ENCODE data around the gene MRNIP.

MRNIP gene

DNA sequence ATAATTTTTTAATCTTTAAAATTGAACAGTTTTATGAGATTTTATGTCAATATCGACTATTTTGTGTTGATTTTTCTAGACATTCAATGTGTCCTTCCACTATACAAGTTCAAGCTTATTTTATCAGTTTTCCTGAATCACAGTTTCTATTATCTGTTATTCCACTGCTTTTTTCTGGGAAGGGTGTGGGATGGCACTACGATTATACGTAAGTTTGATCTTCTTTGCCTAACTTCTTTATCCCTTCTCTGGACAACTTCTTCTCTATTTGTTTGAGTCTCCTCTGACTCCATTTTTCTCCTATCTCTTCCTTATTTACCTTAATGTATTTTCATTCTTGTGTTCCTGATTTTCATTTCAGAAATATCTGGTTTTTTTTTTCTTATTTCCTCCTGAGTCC lies 24.5 kb upstream of the MRNIP start:
- H3K4me1 ChIP-seq (ENCODE audit: control insufficient read depth, low read length): no peaks in the 10 kb centered on the region
- no peak overlapping the region for H3K4me2 ChIP-seq (ENCODE audit: low read length)
- H3K4me3 ChIP-seq (ENCODE audit: low read length): no peak overlapping the region
- TF ChIP-seq EZH2phosphoT487 (IDR thresholded peaks at IDR 0.05; ENCODE audit: borderline replicate concordance, low read length): no peak
- TF ChIP-seq, protein P1, sequence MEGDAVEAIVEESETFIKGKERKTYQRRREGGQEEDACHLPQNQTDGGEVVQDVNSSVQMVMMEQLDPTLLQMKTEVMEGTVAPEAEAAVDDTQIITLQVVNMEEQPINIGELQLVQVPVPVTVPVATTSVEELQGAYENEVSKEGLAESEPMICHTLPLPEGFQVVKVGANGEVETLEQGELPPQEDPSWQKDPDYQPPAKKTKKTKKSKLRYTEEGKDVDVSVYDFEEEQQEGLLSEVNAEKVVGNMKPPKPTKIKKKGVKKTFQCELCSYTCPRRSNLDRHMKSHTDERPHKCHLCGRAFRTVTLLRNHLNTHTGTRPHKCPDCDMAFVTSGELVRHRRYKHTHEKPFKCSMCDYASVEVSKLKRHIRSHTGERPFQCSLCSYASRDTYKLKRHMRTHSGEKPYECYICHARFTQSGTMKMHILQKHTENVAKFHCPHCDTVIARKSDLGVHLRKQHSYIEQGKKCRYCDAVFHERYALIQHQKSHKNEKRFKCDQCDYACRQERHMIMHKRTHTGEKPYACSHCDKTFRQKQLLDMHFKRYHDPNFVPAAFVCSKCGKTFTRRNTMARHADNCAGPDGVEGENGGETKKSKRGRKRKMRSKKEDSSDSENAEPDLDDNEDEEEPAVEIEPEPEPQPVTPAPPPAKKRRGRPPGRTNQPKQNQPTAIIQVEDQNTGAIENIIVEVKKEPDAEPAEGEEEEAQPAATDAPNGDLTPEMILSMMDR (IDR thresholded peaks at IDR 0.05; ENCODE audit: low read depth, low read length, poor library complexity, severe bottlenecking): no peak
- H3K27me3 ChIP-seq (ENCODE audit: control insufficient read depth, low read length): no peaks in the 10 kb centered on the region
- peaks cover 19% of the 10 kb centered on the region for H3K9me3 ChIP-seq (ENCODE audit: control insufficient read depth, insufficient read depth, low read length)
- H3K27ac ChIP-seq (ENCODE audit: low read depth, low read length): no peak overlapping the region
- H4K20me1 ChIP-seq (ENCODE audit: control insufficient read depth, insufficient read depth, low read depth, low read length): no peaks in the 10 kb centered on the region
- H3K9me2 ChIP-seq (replicated peaks; ENCODE audit: control insufficient read depth, low read length): no peaks in the 10 kb centered on the region
- peaks cover 71% of the 10 kb centered on the region for H3K36me3 ChIP-seq (ENCODE audit: control insufficient read depth, low read length)
- no peaks in the 10 kb centered on the region for H3K79me2 ChIP-seq (ENCODE audit: control insufficient read depth, low read length)
- no peaks in the 10 kb centered on the region for H3F3A ChIP-seq (ENCODE audit: control insufficient read depth, insufficient read depth)

DNA sequence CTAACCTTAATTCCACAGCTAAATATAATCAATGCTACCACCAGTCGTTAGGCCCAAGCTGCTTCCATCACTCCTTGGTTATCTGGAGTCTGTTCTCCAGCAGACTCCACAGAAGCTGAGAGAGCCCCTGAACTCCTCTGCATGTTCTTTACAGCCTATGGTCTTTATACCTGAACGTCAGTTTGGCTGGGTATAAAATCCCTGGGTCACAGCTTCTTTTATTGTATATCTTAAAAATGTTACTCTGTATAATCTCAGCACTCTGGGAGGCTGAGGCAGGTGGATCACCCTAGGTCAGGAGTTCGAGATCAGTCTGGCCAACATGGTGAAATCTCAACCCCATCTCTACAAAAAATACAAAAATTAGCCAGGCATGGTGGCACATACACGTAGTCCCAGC lies 23.7 kb upstream of the MRNIP start:
- Histone ChIP-seq H3K4me2 (ENCODE audit: low read length) (no peak overlapping the region), H3K4me3 (ENCODE audit: low read length) (no peak overlapping the region), H3K27ac (ENCODE audit: low read depth, low read length) (no peak overlapping the region), H3K4me1 (ENCODE audit: control insufficient read depth, low read length) (no peaks in the 10 kb centered on the region), H3K9me3 (ENCODE audit: control insufficient read depth, insufficient read depth, low read length) (peaks cover 19% of the 10 kb centered on the region), H3K9me2 (replicated peaks; ENCODE audit: control insufficient read depth, low read length) (no peaks in the 10 kb centered on the region), H3F3A (ENCODE audit: control insufficient read depth, insufficient read depth) (no peaks in the 10 kb centered on the region), H3K79me2 (ENCODE audit: control insufficient read depth, low read length) (no peaks in the 10 kb centered on the region), H4K20me1 (ENCODE audit: control insufficient read depth, insufficient read depth, low read depth, low read length) (no peaks in the 10 kb centered on the region), H3K36me3 (ENCODE audit: control insufficient read depth, low read length) (peaks cover 68% of the 10 kb centered on the region), H3K27me3 (ENCODE audit: control insufficient read depth, low read length) (no peaks in the 10 kb centered on the region)
- TF ChIP-seq, protein P1 (IDR thresholded peaks at IDR 0.05; ENCODE audit: low read depth, low read length, poor library complexity, severe bottlenecking): no peak
- no peak for TF ChIP-seq EZH2phosphoT487 (IDR thresholded peaks at IDR 0.05; ENCODE audit: borderline replicate concordance, low read length)

DNA sequence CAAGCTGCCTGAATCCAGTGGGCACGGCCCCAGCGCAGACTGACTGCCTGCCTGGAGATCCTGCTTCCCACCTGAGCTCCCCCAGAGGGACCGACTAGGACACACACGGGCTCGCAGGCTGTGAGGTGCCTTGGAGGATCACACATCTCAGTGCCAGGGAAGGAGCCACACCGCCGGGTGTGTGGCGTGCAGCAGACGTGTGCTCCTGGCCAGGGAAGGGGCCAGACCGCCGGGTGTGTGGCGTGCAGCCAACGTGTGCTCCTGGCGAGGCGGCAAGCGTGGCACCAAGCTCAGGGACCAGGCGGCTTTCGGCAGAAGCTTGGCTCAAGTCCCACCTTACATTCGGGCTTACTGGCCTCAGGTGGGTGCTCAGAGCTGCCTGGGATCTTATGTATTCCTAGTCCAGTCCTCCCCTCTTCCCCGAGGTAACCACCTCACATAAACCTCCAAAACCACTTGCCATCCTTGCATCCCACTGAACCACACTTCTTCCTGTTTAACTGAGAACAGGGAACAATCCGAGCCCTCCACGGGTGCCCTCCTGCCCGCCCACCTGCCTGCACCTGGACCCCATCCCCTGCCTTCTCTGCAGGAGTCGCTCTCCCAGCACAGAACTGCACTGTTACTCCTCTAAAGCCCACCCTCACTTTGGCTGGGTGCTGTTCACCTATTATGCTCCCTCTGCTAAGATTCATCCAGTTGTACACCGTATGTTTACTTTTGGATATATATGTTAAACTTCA lies 22.4 kb upstream of the MRNIP start:
- H3K79me2 ChIP-seq (ENCODE audit: control insufficient read depth, low read length): no peaks in the 10 kb centered on the region
- H3F3A ChIP-seq (ENCODE audit: control insufficient read depth, insufficient read depth): no peaks in the 10 kb centered on the region
- no peaks in the 10 kb centered on the region for H3K4me1 ChIP-seq (ENCODE audit: control insufficient read depth, low read length)
- H3K9me2 ChIP-seq (replicated peaks; ENCODE audit: control insufficient read depth, low read length): no peaks in the 10 kb centered on the region
- no peak overlapping the region for H3K4me3 ChIP-seq (ENCODE audit: low read length)
- no peaks in the 10 kb centered on the region for H4K20me1 ChIP-seq (ENCODE audit: control insufficient read depth, insufficient read depth, low read depth, low read length)
- peaks cover 19% of the 10 kb centered on the region for H3K9me3 ChIP-seq (ENCODE audit: control insufficient read depth, insufficient read depth, low read length)
- no peaks in the 10 kb centered on the region for H3K27me3 ChIP-seq (ENCODE audit: control insufficient read depth, low read length)
- H3K27ac ChIP-seq (ENCODE audit: low read depth, low read length): no peak overlapping the region
- TF ChIP-seq, protein P1 (IDR thresholded peaks at IDR 0.05; ENCODE audit: low read depth, low read length, poor library complexity, severe bottlenecking): no peak
- no peak for TF ChIP-seq EZH2phosphoT487 (IDR thresholded peaks at IDR 0.05; ENCODE audit: borderline replicate concordance, low read length)
- H3K36me3 ChIP-seq (ENCODE audit: control insufficient read depth, low read length): peaks cover 59% of the 10 kb centered on the region
- H3K4me2 ChIP-seq (ENCODE audit: low read length): no peak overlapping the region
